Putamen (tissue), 1 donor: ENCODE results near the gene NKAIN2.
A peak's percentile ranks its signal among the peaks of the same experiment; 100 is the strongest.
"Not testable (repeated sequence)": the region's sequence is repeated elsewhere in the genome, so short reads cannot be mapped to it uniquely, and the experiment has no call there.

Experiments used
- DNase-seq: peaks from one replicate; pipeline ENCODE4 v3.0.0-alpha.2; 2016; ENCODE audit warnings: low spot score

NKAIN2 gene

GRCh38 chr6:123966618-123967017 is 163.0 kb downstream of the NKAIN2 start:
- DNase-seq, result no peak

GRCh38 chr6:123967905-123968304 is 164.2 kb downstream of the NKAIN2 start:
- no peak for DNase-seq

- DNase-seq, result no peak
Measured at GRCh38 chr6:123972600-123973294, 169.1 kb downstream of the NKAIN2 start.

GRCh38 chr6:123980311-123980710 is 176.6 kb downstream of the NKAIN2 start:
- DNase-seq, result no peak

- DNase-seq, result no peak
Measured at GRCh38 chr6:123986938-123987337, 183.3 kb downstream of the NKAIN2 start.

GRCh38 chr6:123989918-123990317 is 186.3 kb downstream of the NKAIN2 start:
- not testable (repeated sequence) for DNase-seq

GRCh38 chr6:123990376-123990775 is 186.7 kb downstream of the NKAIN2 start:
- DNase-seq, result no peak

- DNase-seq, result no peak
Measured at GRCh38 chr6:123994168-123994567, 190.5 kb downstream of the NKAIN2 start.

GRCh38 chr6:123994891-123995635 is 191.4 kb downstream of the NKAIN2 start:
- DNase-seq, result no peak

GRCh38 chr6:123997223-123997622 is 193.6 kb downstream of the NKAIN2 start:
- DNase-seq, result no peak

- DNase-seq, result peak; percentile 80
Measured at GRCh38 chr6:124002377-124003081, 198.9 kb downstream of the NKAIN2 start.

GRCh38 chr6:124007266-124007665 is 203.6 kb downstream of the NKAIN2 start:
- DNase-seq, result no peak

- DNase-seq, result no peak
Measured at GRCh38 chr6:124008000-124008987, 204.6 kb downstream of the NKAIN2 start.

GRCh38 chr6:124008988-124009765 is 205.5 kb downstream of the NKAIN2 start:
- DNase-seq, result no peak

- no peak for DNase-seq
Measured at GRCh38 chr6:124010574-124010973, 206.9 kb downstream of the NKAIN2 start.

- no peak for DNase-seq
Measured at GRCh38 chr6:124011180-124011579, 207.5 kb downstream of the NKAIN2 start.

- DNase-seq, result not testable (repeated sequence)
Measured at GRCh38 chr6:124022051-124022450, 218.4 kb downstream of the NKAIN2 start.

GRCh38 chr6:124022641-124023040 is 219.0 kb downstream of the NKAIN2 start:
- DNase-seq, result no peak

- DNase-seq, result no peak
Measured at GRCh38 chr6:124026694-124027093, 223.0 kb downstream of the NKAIN2 start.

- DNase-seq, result no peak
Measured at GRCh38 chr6:124027392-124027791, 223.7 kb downstream of the NKAIN2 start.

GRCh38 chr6:124028117-124028516 is 224.5 kb downstream of the NKAIN2 start:
- no peak for DNase-seq
